ENCODE data around the gene KRTAP9-9.

KRTAP9-9 gene

GRCh38 chr17:41287050-41287449, 31.9 kb downstream of the KRTAP9-9 start:
- Histone ChIP-seq H3K4ac (ENCODE audit: low read depth in 1 of 2, low read length in 2 of 2) (no peak overlapping the region), H4K91ac (ENCODE audit: low read length) (no peak overlapping the region), H3K4me3 (ENCODE audit: insufficient read depth in 1 of 2, low read depth in 1 of 2, low read length in 2 of 2) (no peak overlapping the region), H4K8ac (ENCODE audit: low read length) (no peak overlapping the region), H3K4me1 (ENCODE audit: control insufficient read depth, insufficient read depth, low read depth, low read length) (peaks cover 1% of the 10 kb centered on the region), H3K23ac (ENCODE audit: low read length in 2 of 2) (no peak overlapping the region), H3K36me3 (ENCODE audit: control insufficient read depth in 1 of 2, insufficient read depth in 2 of 2, low read depth in 1 of 2, low read length in 2 of 2) (no peaks in the 10 kb centered on the region), H2AK5ac (ENCODE audit: low read length, severe bottlenecking) (no peak overlapping the region), H2BK15ac (ENCODE audit: low read depth, poor library complexity, severe bottlenecking) (no peak overlapping the region), H2BK120ac (ENCODE audit: low read depth, low read length) (no peak overlapping the region), H2BK5ac (ENCODE audit: low read depth, low read length, poor library complexity, severe bottlenecking) (no peak overlapping the region), H3K79me1 (replicated peaks; ENCODE audit: low read length, poor library complexity, severe bottlenecking) (no peaks in the 10 kb centered on the region), H3K27ac (ENCODE audit: low read length, poor library complexity, severe bottlenecking) (peak overlapping the region; percentile 52), H3K9me3 (ENCODE audit: control insufficient read depth, low read length) (no peaks in the 10 kb centered on the region), H3K27me3 (ENCODE audit: control insufficient read depth in 1 of 2, insufficient read depth in 1 of 2, low read length in 2 of 2) (no peaks in the 10 kb centered on the region), H3K4me2 (ENCODE audit: low read length, poor library complexity, severe bottlenecking) (no peak overlapping the region), H3K18ac (ENCODE audit: low read depth in 1 of 2, low read length in 2 of 2) (no peak overlapping the region), H2BK12ac (ENCODE audit: low read length in 2 of 2) (no peak overlapping the region), H2AFZ (ENCODE audit: low read depth, low read length) (no peak overlapping the region), H3K9ac (ENCODE audit: low read length) (no peak overlapping the region), H3K14ac (ENCODE audit: low read length in 2 of 2) (no peak overlapping the region)
- DNase-seq, result no peak
- 91% methylated on average over 2 of the region's 3 CpGs for WGBS

GRCh38 chr17:41294016-41294415, 38.8 kb downstream of the KRTAP9-9 start:
- Histone ChIP-seq H3K27ac (ENCODE audit: low read length, poor library complexity, severe bottlenecking) (no peak overlapping the region), H3K9ac (ENCODE audit: low read length) (no peak overlapping the region), H3K4me2 (ENCODE audit: low read length, poor library complexity, severe bottlenecking) (no peak overlapping the region), H3K36me3 (ENCODE audit: control insufficient read depth in 1 of 2, insufficient read depth in 2 of 2, low read depth in 1 of 2, low read length in 2 of 2) (no peaks in the 10 kb centered on the region), H2AK5ac (ENCODE audit: low read length, severe bottlenecking) (no peak overlapping the region), H3K4ac (ENCODE audit: low read depth in 1 of 2, low read length in 2 of 2) (no peak overlapping the region), H2BK12ac (ENCODE audit: low read length in 2 of 2) (no peak overlapping the region), H3K4me1 (ENCODE audit: control insufficient read depth, insufficient read depth, low read depth, low read length) (no peaks in the 10 kb centered on the region), H2BK120ac (ENCODE audit: low read depth, low read length) (no peak overlapping the region), H2BK5ac (ENCODE audit: low read depth, low read length, poor library complexity, severe bottlenecking) (no peak overlapping the region), H3K23ac (ENCODE audit: low read length in 2 of 2) (no peak overlapping the region), H2AFZ (ENCODE audit: low read depth, low read length) (no peak overlapping the region), H3K14ac (ENCODE audit: low read length in 2 of 2) (no peak overlapping the region), H3K9me3 (ENCODE audit: control insufficient read depth, low read length) (no peaks in the 10 kb centered on the region), H4K91ac (ENCODE audit: low read length) (no peak overlapping the region), H2BK15ac (ENCODE audit: low read depth, poor library complexity, severe bottlenecking) (no peak overlapping the region), H3K79me1 (replicated peaks; ENCODE audit: low read length, poor library complexity, severe bottlenecking) (no peaks in the 10 kb centered on the region), H3K4me3 (ENCODE audit: insufficient read depth in 1 of 2, low read depth in 1 of 2, low read length in 2 of 2) (no peak overlapping the region), H3K18ac (ENCODE audit: low read depth in 1 of 2, low read length in 2 of 2) (no peak overlapping the region), H3K27me3 (ENCODE audit: control insufficient read depth in 1 of 2, insufficient read depth in 1 of 2, low read length in 2 of 2) (no peaks in the 10 kb centered on the region), H4K8ac (ENCODE audit: low read length) (no peak overlapping the region)
- WGBS, result 79% methylated on average over 1 of the region's 1 CpG
- DNase-seq, result no peak

DNA sequence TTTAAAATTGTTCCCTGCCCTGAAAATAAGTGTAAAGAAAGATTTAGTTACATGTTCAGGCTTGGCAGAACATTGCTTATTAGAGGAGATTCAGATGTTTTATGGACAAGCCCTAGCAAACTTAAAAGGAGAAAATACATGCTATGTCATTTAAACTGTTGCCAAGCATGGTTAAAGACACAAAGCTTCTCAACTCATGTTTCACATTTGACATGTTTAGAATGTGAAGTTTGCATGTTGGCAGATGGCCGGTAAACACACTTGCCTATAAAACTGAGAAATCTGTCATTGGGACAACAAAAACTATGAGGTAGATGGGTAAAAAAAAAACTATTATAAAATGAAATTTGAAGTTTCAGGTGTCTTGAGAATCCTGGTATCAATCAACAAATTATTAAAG, 41.7 kb downstream of the KRTAP9-9 start:
- Histone ChIP-seq H3K4me3 (ENCODE audit: insufficient read depth in 1 of 2, low read depth in 1 of 2, low read length in 2 of 2) (no peak overlapping the region), H2BK15ac (ENCODE audit: low read depth, poor library complexity, severe bottlenecking) (no peak overlapping the region), H3K18ac (ENCODE audit: low read depth in 1 of 2, low read length in 2 of 2) (no peak overlapping the region), H2AK5ac (ENCODE audit: low read length, severe bottlenecking) (no peak overlapping the region), H3K27ac (ENCODE audit: low read length, poor library complexity, severe bottlenecking) (no peak overlapping the region), H3K9me3 (ENCODE audit: control insufficient read depth, low read length) (no peaks in the 10 kb centered on the region), H2BK12ac (ENCODE audit: low read length in 2 of 2) (no peak overlapping the region), H3K14ac (ENCODE audit: low read length in 2 of 2) (no peak overlapping the region), H2BK5ac (ENCODE audit: low read depth, low read length, poor library complexity, severe bottlenecking) (no peak overlapping the region), H3K4ac (ENCODE audit: low read depth in 1 of 2, low read length in 2 of 2) (no peak overlapping the region), H3K27me3 (ENCODE audit: control insufficient read depth in 1 of 2, insufficient read depth in 1 of 2, low read length in 2 of 2) (no peaks in the 10 kb centered on the region), H3K4me2 (ENCODE audit: low read length, poor library complexity, severe bottlenecking) (no peak overlapping the region), H3K36me3 (ENCODE audit: control insufficient read depth in 1 of 2, insufficient read depth in 2 of 2, low read depth in 1 of 2, low read length in 2 of 2) (no peaks in the 10 kb centered on the region), H3K23ac (ENCODE audit: low read length in 2 of 2) (no peak overlapping the region), H4K8ac (ENCODE audit: low read length) (no peak overlapping the region), H3K79me1 (replicated peaks; ENCODE audit: low read length, poor library complexity, severe bottlenecking) (no peaks in the 10 kb centered on the region), H3K4me1 (ENCODE audit: control insufficient read depth, insufficient read depth, low read depth, low read length) (no peaks in the 10 kb centered on the region), H2BK120ac (ENCODE audit: low read depth, low read length) (no peak overlapping the region), H3K9ac (ENCODE audit: low read length) (no peak overlapping the region), H4K91ac (ENCODE audit: low read length) (no peak overlapping the region), H2AFZ (ENCODE audit: low read depth, low read length) (no peak overlapping the region)
- 100% methylated on average over 1 of the region's 1 CpG for WGBS
- no peak for DNase-seq

DNA sequence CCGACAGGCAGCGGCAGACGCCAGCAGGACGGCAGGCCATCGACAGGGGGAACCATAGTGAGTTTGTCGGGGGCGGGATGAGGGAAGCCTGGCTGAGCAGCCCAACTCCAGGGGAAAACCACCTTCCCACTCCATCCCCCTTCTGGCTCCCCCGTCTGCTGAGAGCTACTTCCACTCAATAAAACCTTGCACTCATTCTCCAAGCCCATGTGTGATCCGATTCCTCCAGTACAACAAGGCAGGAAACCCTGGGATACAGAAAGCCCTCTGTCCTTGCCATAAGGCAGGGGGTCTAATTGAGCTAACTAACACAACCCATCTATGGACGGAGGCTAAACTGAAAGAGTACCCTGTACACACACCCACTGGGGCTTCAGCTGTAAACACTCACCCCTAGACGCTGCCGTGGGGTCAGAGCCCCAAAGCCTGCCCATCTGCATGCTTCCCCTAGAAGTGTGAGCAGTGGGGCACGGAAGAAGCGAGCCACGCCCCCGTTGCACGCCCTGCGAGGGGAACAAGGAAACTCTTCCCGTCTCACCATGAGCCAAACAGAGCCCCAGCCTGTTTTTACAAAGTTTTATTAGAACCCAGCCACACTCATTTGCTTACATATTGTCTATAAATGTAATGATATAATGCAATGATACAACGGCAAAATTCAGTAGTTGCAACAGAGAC, 43.4 kb downstream of the KRTAP9-9 start:
- no peak overlapping the region for H4K91ac ChIP-seq (ENCODE audit: low read length)
- no peaks in the 10 kb centered on the region for H3K36me3 ChIP-seq (ENCODE audit: control insufficient read depth in 1 of 2, insufficient read depth in 2 of 2, low read depth in 1 of 2, low read length in 2 of 2)
- no peaks in the 10 kb centered on the region for H3K9me3 ChIP-seq (ENCODE audit: control insufficient read depth, low read length)
- no peak overlapping the region for H3K4ac ChIP-seq (ENCODE audit: low read depth in 1 of 2, low read length in 2 of 2)
- H2BK15ac ChIP-seq (ENCODE audit: low read depth, poor library complexity, severe bottlenecking), result no peak overlapping the region
- H3K27ac ChIP-seq (ENCODE audit: low read length, poor library complexity, severe bottlenecking), result no peak overlapping the region
- H3K14ac ChIP-seq (ENCODE audit: low read length in 2 of 2), result no peak overlapping the region
- no peak overlapping the region for H3K9ac ChIP-seq (ENCODE audit: low read length)
- H3K79me1 ChIP-seq (replicated peaks; ENCODE audit: low read length, poor library complexity, severe bottlenecking), result no peaks in the 10 kb centered on the region
- no peak overlapping the region for H3K4me3 ChIP-seq (ENCODE audit: insufficient read depth in 1 of 2, low read depth in 1 of 2, low read length in 2 of 2)
- 78% methylated on average over 15 of the region's 20 CpGs for WGBS
- H2AK5ac ChIP-seq (ENCODE audit: low read length, severe bottlenecking), result no peak overlapping the region
- H3K4me2 ChIP-seq (ENCODE audit: low read length, poor library complexity, severe bottlenecking), result no peak overlapping the region
- H2BK12ac ChIP-seq (ENCODE audit: low read length in 2 of 2), result no peak overlapping the region
- H3K27me3 ChIP-seq (ENCODE audit: control insufficient read depth in 1 of 2, insufficient read depth in 1 of 2, low read length in 2 of 2), result no peaks in the 10 kb centered on the region
- no peak overlapping the region for H2BK5ac ChIP-seq (ENCODE audit: low read depth, low read length, poor library complexity, severe bottlenecking)
- H3K4me1 ChIP-seq (ENCODE audit: control insufficient read depth, insufficient read depth, low read depth, low read length), result no peaks in the 10 kb centered on the region
- no peak overlapping the region for H3K23ac ChIP-seq (ENCODE audit: low read length in 2 of 2)
- H3K18ac ChIP-seq (ENCODE audit: low read depth in 1 of 2, low read length in 2 of 2), result no peak overlapping the region
- DNase-seq, result no peak
- H2AFZ ChIP-seq (ENCODE audit: low read depth, low read length), result no peak overlapping the region
- H4K8ac ChIP-seq (ENCODE audit: low read length), result no peak overlapping the region
- no peak overlapping the region for H2BK120ac ChIP-seq (ENCODE audit: low read depth, low read length)
